CD4-positive, alpha-beta T cell treated with Interferon gamma for 1 hour (primary cell): Measurements from ENCODE around the gene UBE2J2.

Experiments used
- DNase-seq: peaks from one replicate; pipeline ENCODE4 v3.0.0-alpha.2; 2020

UBE2J2 gene

GRCh38 chr1:1237874-1238701 lies 35.6 kb downstream of the UBE2J2 start:
- DNase-seq, result no peak

- DNase-seq, result no peak
These were observed 36.4 kb downstream of the UBE2J2 start for GRCh38 chr1:1236945-1237873.

GRCh38 chr1:1236176-1236763 lies 37.4 kb downstream of the UBE2J2 start:
- DNase-seq, result no peak

- DNase-seq, result no peak
These were observed 38.5 kb downstream of the UBE2J2 start for GRCh38 chr1:1235016-1235744.

- DNase-seq, result no peak
These were observed 39.4 kb downstream of the UBE2J2 start for GRCh38 chr1:1234180-1234808.

GRCh38 chr1:1233567-1233892 lies 40.1 kb downstream of the UBE2J2 start:
- DNase-seq, result no peak

- no peak for DNase-seq
These were observed 40.7 kb downstream of the UBE2J2 start for GRCh38 chr1:1232796-1233566.

- no peak for DNase-seq
These were observed 41.4 kb downstream of the UBE2J2 start, which contains the start of gene B3GALT6 for GRCh38 chr1:1232208-1232795. B3GALT6 (plus strand) TSS chr1:1232237; CDS start chr1:1232279, 42 bp downstream.

GRCh38 chr1:1231400-1232207 lies 42.0 kb downstream of the UBE2J2 start, which contains the start of gene SDF4:
SDF4 (minus strand) TSS chr1:1232001; CDS start chr1:1228772, 3,229 bp downstream.
- peak; percentile 97 for DNase-seq

- no peak for DNase-seq
These were observed 42.8 kb downstream of the UBE2J2 start for GRCh38 chr1:1230656-1231399.

- no peak for DNase-seq
These were observed 43.9 kb downstream of the UBE2J2 start for GRCh38 chr1:1229770-1230169.

- no peak for DNase-seq
These were observed 44.9 kb downstream of the UBE2J2 start for GRCh38 chr1:1228596-1229321.

- no peak for DNase-seq
These were observed 45.5 kb downstream of the UBE2J2 start for GRCh38 chr1:1228187-1228586.

- no peak for DNase-seq
These were observed 46.3 kb downstream of the UBE2J2 start for GRCh38 chr1:1227386-1227785.

GRCh38 chr1:1226566-1227362 lies 46.9 kb downstream of the UBE2J2 start:
- no peak for DNase-seq

GRCh38 chr1:1225913-1226312 lies 47.7 kb downstream of the UBE2J2 start:
- no peak for DNase-seq

- DNase-seq, result no peak
These were observed 48.3 kb downstream of the UBE2J2 start for GRCh38 chr1:1225238-1225845.
